Nephron (organoid): ENCODE results near the gene SLC25A13.

Experiments used
- H3K27ac Mint-ChIP-seq, 3 experiments: 2 replicates each; pipeline ENCODE4 v1.8.0; 2020; ENCODE audit warnings: mixed read lengths in 3 of 3, mild to moderate bottlenecking in 2 of 3, moderate library complexity in 1 of 3
- H3K27me3 Mint-ChIP-seq: 2 replicates; pipeline ENCODE4 v1.8.0; 2021; ENCODE audit warnings: low read depth, mild to moderate bottlenecking, moderate library complexity, mixed read lengths
- H3K36me3 Mint-ChIP-seq: 2 replicates; pipeline ENCODE4 v1.8.0; 2020; ENCODE audit warnings: low read depth, mixed read lengths
- H3K4me1 Mint-ChIP-seq: 2 replicates; pipeline ENCODE4 v1.8.0; 2020; ENCODE audit warnings: mixed read lengths
- H3K4me3 Mint-ChIP-seq, 3 experiments: 2 replicates each; pipeline ENCODE4 v1.8.0; 2020; ENCODE audit warnings: mild to moderate bottlenecking in 3 of 3, mixed read lengths in 3 of 3, moderate library complexity in 2 of 3
- H3K9me3 Mint-ChIP-seq: 2 replicates; pipeline ENCODE4 v1.8.0; 2020; ENCODE audit warnings: mixed read lengths
- CTCF ChIP-seq, 3 experiments: fragments of 200-600 bp; sonication (generic); IDR thresholded peaks; one replicate each; pipeline ENCODE4 v1.5.0; 2021; ENCODE audit warnings: antibody characterized with exemption in 3 of 3; ENCODE audit not compliant: unreplicated experiment in 3 of 3

Gene SLC25A13

DNA sequence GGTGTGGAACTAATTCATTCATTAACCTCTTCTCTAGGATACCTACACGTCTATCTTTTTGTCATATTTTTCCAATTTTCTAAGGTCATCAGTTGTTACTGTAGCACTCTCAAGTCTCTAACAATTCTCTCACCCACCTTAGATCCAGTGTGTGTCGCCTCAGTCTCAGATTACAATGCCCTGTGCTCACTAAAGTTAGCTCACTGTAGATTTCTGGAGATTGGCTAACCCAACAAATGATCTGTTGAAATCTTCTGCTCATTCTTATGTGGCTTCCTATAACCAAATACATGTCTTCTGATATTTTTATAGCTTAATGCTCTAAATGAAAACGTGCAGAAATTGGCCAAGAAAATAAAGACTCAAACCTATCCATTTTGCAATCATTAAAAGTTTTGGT, 142.6 kb downstream of the SLC25A13 start:
- Mint-ChIP-seq H3K4me3 (no peak overlapping the region), H3K27ac (peak overlapping the region in 1 of 3 experiments; percentile 2), H3K36me3 (peaks cover 31% of the 10 kb centered on the region), H3K4me1 (peaks cover 10% of the 10 kb centered on the region), H3K9me3 (no peaks in the 10 kb centered on the region), H3K27me3 (no peaks in the 10 kb centered on the region)
- TF ChIP-seq CTCF (IDR thresholded peaks at IDR 0.05; ENCODE audit: unreplicated experiment in 3 of 3): no peak

GRCh38 chr7:96178581-96178980, 143.3 kb downstream of the SLC25A13 start:
- H3K4me3 Mint-ChIP-seq: no peak overlapping the region
- no peaks in the 10 kb centered on the region for H3K27me3 Mint-ChIP-seq
- no peaks in the 10 kb centered on the region for H3K9me3 Mint-ChIP-seq
- no peak overlapping the region for H3K27ac Mint-ChIP-seq
- peaks cover 10% of the 10 kb centered on the region for H3K4me1 Mint-ChIP-seq
- peaks cover 24% of the 10 kb centered on the region for H3K36me3 Mint-ChIP-seq
- no peak for TF ChIP-seq CTCF (IDR thresholded peaks at IDR 0.05; ENCODE audit: unreplicated experiment in 3 of 3)

- TF ChIP-seq CTCF (IDR thresholded peaks at IDR 0.05; ENCODE audit: unreplicated experiment in 3 of 3): no peak
- Mint-ChIP-seq H3K4me1 (peaks cover 10% of the 10 kb centered on the region), H3K36me3 (peaks cover 16% of the 10 kb centered on the region), H3K27ac (no peak overlapping the region), H3K4me3 (no peak overlapping the region), H3K9me3 (no peaks in the 10 kb centered on the region), H3K27me3 (no peaks in the 10 kb centered on the region)
These were observed 144.5 kb downstream of the SLC25A13 start for GRCh38 chr7:96177353-96177752.

GRCh38 chr7:96174812-96175211, 147.1 kb downstream of the SLC25A13 start:
- H3K4me3 Mint-ChIP-seq: no peak overlapping the region
- peaks cover 15% of the 10 kb centered on the region for H3K36me3 Mint-ChIP-seq
- H3K27ac Mint-ChIP-seq: peak overlapping the region in 2 of 3 experiments; percentile 10 to 35
- TF ChIP-seq CTCF (IDR thresholded peaks at IDR 0.05; ENCODE audit: unreplicated experiment in 3 of 3): no peak
- H3K9me3 Mint-ChIP-seq: no peaks in the 10 kb centered on the region
- H3K4me1 Mint-ChIP-seq: peaks cover 10% of the 10 kb centered on the region
- H3K27me3 Mint-ChIP-seq: no peaks in the 10 kb centered on the region

GRCh38 chr7:96173781-96174180, 148.1 kb downstream of the SLC25A13 start:
- Mint-ChIP-seq H3K9me3 (no peaks in the 10 kb centered on the region), H3K27me3 (no peaks in the 10 kb centered on the region)

More at GRCh38 chr7:96173781-96174180, 148.1 kb downstream of the SLC25A13 start:
- no peak for TF ChIP-seq CTCF (IDR thresholded peaks at IDR 0.05; ENCODE audit: unreplicated experiment in 3 of 3)
- H3K27ac Mint-ChIP-seq: no peak overlapping the region
- H3K36me3 Mint-ChIP-seq: peaks cover 24% of the 10 kb centered on the region
- peaks cover 4% of the 10 kb centered on the region for H3K4me1 Mint-ChIP-seq
- H3K4me3 Mint-ChIP-seq: no peak overlapping the region
